HG02623 (cell line): ENCODE data around the gene SKP2.
"Not testable (repeated sequence)": the region's sequence is repeated elsewhere in the genome, so short reads cannot be mapped to it uniquely, and the experiment has no call there.

Experiments used
- ATAC-seq: cut with Tn5 transposase; IDR thresholded peaks from one replicate; pipeline ENCODE4 v1.9.1; 2021; ENCODE audit warnings: moderate library complexity; ENCODE audit not compliant: unreplicated experiment

The SKP2 gene

DNA sequence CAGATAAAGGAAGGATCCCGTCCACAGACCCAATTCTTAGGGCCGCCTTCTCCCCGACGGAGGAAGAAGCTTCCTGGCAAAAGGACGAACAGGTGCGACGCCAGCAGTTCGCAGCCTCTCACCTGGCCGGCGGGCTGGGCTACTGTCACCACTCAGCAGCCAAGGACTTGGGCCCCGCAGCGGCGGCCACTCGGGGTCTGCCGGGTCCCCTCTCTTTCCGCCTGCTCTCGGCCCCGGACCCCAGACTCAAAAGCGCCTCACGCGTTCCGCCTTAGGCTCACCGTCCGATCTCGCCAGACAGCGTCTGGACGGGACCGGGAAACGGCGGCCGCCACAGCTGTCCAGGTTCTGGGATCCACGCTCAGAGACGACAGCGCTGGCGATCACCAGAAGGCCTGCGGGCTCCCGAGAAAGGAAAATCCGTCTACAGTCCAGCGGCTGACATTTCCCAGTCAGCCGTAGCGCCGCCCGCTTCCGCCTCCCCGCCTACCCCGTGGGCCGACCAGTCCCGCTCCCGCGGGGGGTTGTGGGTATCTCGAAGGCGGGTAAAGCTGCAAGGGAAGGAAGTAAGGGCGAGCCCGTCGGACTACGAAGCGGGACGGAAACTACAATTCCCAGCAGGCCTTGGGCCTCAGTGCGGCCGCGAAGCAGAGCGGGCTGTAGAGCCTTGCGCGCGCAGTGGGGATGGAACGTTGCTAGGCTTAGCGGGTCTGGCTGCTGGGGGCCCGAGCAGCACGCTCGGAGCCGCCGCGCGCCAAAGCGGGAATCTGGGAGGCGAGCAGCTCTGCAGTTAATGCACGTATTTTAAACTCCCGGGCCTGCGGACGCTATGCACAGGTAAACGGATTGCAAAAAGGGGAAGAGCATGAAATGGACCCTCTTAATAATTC, at the start of gene SKP2, which contains the start of gene LMBRD2:
SKP2 (plus strand) TSS at position 678 of the 890 bp plus-strand sequence; CDS start at position 830, 152 bp downstream.
LMBRD2 (minus strand) TSS at position 454 of the 890 bp plus-strand sequence. CDS start 8,538 bp downstream, outside the sequence.
- ATAC-seq: peak; percentile 98

DNA sequence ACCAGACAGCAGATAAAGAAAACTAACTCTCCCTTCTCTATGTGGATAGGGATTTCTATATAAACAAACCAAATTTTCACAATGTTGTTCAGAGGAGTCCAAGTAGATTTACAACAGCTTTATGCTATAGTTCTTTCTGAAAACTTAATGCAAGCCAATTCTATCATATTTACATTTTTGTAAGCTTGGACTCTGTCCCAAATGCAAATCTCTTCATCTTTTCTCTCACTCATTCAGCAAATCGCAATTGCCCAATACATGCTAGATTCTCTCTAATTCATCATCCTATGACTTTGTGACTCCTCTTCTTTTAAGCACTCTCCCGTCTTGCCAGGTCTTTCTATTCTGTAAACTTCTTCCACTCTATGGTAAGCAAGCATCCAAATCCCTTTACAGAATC, 46.1 kb upstream of the SKP2 start:
- no peak for ATAC-seq

DNA sequence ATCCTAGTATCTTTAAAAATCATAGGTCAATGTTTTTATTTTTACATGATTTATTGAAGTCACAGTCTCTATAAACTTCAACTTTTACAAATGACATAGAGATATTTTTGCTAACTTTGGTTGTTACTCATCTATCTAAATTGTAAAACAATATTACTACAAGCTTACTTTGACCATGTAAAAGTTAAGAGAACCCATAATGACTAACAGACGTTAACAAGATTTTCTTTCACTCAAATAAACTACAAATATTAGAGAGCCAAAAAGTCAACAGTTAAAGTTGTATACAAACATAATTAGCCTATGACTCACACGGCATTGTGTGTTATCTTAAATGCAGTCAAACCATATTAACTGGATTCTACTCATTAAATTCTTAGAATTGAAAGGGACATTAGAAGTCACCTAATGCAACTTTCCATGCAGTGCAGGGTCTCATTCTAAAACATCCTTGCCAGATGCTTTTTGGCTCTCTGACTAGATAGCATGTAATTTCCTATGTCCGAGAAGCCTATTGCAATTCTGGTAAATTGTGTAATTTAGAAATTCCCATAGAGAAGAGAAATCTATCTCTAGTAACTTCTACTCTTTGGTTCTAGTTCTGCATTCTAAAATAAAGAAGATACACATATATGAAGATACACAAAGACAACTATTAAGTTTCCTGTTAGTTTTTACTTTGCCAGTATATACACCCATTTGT, 43.0 kb upstream of the SKP2 start:
- ATAC-seq: no peak

DNA sequence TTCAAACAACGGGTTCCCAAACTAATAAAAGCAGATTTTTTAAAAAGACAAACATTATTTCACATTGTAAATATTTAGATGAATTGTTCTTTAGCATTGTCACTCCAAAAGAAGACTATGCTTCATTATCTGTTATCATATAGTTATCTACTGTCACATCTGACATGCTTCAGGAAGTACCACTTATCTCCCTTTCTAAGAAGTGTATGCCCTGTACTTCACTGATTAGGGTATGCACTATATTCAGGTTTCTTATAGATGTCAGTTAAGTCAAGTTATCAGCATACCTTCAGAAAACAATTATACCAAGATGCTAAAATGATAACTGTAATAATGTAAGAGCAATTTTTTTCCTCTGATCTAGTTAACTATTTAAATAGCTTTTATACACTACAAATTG, 40.7 kb upstream of the SKP2 start:
- no peak for ATAC-seq

DNA sequence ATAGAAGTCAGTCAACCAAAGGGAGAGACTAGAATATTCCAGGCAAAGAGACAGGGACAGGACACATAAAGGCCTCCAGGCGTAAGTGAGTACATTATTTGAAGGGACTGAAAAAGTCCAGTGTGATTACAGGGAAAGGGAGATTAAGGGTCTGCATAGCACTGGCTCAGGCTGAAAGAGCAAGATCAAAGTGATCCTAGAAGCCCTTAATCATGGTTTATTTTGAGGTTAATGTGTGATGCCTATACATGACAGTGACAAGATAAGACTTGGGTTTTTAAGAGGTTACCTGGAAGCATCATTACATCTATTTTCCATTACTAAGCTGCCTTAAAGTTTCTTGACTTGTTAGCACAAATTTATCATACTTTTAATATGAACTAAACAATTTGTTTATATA, 26.0 kb upstream of the SKP2 start:
- no peak for ATAC-seq

DNA sequence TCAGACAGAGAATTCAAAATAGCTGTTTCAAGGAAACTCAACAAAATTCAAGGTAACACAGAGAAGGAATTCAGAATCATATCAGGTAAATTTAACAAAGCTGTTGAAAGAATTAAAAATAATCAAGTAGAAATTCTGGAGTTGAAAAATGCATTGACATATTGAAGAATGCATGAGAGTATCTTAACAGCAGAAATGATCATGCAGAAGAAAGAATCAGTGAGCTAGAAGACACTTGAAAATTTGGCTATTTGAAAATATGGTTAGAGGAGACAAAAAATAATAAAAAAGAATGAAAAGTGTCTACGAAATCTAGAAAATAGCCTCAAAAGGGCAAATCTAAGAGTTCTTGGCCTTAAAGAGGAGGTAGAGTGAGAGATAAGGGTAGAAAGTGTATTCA, 23.1 kb upstream of the SKP2 start:
- no peak for ATAC-seq

DNA sequence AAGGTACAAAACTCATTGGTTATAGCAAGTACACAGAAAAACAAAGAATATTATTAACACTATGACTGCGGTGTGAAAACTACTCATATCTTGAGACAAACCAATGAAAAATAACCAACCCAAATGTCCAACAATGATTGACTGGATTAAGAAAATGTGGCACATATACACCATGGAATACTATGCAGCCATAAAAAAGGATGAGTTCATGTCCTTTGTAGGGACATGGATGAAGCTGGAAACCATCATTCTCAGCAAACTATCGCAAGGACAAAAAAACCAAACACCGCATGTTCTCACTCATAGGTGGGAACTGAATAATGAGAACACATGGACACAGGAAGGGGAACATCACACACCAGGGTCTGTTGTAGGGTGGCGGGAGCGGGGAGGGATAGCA, 22.2 kb upstream of the SKP2 start:
- not testable (repeated sequence) for ATAC-seq

DNA sequence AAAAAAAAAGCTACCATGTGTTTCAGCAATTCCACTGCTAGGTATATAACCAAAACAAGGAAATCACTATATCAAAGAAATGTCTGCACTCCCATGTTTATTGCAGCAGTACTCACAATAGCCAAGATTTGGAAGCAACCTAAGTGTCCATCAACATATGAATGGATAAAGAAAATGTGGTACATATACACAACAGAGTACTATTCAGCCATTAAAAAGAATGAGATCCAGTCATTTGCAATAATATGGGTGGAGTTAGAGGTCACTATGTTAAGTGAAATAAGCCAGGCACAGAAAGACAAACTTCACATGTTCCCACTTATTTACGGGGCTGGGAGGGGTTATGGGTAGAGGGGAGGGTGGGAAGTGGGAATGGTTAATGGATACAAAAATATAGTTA, 18.9 kb upstream of the SKP2 start:
- not testable (repeated sequence) for ATAC-seq

DNA sequence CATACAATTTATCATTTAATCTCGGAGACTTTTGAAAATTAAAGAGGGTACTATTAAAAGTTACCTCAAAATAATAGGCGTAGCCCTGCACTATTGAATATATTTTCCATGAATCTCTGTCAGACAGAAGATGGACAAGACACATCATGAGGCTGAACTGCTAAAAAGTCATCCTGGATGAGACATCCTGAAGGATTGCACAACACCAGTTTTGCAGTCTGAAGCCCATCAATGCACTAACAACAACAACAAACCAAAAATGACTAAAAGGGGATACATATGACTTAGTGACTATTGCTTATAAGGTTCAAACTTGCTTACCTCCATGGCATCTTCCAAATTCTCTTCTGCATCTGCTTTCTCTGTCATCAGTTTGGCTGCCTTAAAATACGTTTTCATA, 15.9 kb upstream of the SKP2 start:
- ATAC-seq: no peak

DNA sequence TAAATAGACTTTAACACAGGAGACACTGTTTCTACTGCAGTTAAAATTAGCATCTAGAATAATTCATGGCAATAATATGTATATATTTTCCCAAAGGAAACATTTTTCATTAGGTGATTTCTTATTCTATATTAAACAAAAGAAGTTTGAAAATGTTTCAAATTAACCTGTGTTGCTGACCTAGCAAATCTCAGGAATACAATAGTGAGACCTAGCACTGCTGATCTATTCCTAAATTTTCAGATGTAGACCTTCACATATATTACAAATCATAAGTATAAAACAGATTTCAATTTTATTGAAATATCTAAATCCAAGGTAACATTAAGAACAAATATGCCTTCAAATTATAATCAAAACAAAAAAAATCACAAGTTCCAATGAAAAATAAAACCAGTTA, 15.3 kb upstream of the SKP2 start:
- ATAC-seq: no peak

DNA sequence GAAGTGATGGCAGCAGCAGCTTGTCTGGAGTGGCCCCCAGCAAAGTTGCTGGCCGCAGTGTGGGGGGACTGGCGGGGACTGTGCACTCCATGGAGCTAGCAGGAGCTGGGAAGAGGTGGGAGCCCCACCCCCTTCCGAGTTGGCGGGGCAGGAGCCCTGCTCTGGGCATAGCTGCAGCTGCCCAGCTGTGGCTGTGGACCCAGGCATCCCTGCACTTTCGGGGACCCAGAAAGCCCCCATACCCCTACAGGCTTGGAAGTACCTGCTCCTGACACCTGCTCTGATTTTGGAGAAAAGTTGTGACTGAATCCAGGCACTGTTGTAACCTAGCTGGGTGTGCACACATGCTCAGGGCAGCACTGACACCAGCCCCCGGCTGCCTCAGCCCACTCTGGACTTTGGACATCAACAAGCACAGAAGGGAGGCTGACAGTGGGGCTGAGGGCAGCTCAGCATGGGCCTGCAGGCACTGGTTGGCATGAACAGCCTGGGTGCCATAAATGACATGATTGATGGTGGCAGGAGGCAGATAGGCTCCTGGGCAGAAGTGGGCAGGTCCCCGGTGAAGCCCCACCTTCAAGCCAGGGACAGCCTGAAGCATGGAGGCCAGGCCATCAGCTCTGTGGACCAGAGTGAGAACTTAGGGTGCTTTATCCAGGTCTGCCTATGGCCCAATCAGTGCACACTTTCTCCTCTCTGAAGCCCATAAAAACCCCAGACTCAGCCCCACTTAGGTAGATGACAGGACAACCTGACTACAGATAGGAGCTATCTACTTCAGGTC, 12.8 kb upstream of the SKP2 start:
- no peak for ATAC-seq

DNA sequence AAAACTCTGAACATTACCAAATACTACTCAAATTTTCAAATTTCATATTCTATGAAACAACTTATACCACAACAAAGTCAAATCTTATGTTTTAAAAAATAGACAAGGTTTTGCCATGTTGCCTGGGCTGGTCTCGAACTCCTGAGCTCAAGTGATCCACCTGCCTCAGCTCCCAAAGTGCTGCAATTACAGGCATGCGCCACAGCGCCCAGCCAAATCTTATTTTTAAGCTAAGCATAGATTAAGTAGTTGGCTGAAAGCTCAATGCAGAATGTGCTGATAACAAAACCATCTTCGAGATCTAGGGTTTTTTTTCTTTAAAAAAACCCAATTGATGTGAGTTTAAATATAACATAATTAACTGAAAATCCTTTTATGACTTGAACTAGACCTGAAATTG, 6.6 kb upstream of the SKP2 start:
- no peak for ATAC-seq

DNA sequence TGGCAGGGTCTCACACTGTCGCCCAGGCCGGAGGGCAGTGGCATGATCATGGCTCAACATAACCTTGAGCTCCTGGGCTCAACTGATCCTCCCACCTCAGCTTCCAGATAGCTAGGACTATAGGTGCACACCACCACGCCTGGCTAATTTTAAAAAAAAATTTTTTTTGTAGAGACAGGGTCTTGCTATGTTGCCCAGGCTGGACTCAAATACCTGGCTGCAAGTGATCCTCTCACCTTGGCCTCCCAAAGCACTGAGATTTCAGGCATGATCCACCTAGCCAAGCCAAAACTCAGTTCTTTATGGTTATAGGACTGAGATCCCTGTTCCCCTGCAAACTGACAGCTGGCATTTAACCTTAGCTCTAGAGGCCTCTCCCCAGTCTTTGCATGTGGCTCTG, 5.5 kb upstream of the SKP2 start:
- no peak for ATAC-seq

DNA sequence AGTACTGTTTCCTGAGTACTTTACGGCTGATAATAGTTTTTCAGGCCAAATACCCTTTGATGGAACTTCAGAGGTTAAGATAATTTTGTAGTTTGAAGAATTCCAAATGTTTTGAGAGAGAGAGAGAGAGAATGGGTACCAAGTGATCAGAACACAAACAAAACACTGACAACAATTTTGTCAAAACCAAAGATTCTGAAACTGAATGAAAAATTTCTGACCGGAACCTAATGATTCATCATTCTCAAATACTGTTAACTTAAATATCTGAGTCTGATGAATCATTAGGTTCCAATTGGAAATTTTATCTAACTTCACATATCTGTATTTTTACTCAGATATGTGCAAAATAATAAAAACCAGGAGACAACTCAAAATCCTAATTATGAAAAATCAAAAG, 4.2 kb upstream of the SKP2 start:
- ATAC-seq: no peak

DNA sequence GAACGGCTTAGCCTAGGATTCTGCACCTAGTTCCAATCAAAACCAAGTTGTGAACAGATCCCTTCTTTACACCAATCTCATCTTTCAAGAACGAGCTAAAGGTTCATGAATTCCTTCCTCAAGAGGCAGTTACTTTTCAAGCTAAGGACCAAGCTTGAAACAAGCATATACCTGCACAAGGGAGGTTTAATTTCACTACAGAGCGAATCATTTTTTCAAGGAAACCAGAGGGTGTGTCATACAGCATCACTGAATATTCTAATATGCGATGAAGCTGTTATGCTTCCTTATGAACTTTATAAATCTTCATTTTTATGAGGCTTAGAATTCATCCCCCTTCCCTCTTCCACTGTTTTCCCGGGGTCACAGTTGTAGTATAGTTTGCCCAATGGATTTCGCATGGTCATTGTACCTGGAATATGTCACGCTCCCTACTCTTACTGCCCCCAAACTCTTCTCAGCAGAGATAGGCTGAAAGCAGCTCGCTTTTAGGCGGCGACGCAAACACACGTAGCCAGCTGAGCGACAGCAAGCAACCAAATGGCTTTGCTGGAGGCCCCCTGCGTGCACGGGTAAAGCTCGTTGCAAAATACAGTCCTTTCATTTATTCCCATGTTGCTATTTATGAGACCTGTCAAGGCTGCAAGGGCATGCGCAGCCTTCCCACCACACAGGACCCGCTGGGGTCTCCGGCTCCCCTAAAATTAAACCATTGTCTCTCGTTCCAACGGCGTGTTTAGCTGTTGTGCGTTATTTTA, 1.1 kb upstream of the SKP2 start:
- peak; percentile 25 for ATAC-seq

DNA sequence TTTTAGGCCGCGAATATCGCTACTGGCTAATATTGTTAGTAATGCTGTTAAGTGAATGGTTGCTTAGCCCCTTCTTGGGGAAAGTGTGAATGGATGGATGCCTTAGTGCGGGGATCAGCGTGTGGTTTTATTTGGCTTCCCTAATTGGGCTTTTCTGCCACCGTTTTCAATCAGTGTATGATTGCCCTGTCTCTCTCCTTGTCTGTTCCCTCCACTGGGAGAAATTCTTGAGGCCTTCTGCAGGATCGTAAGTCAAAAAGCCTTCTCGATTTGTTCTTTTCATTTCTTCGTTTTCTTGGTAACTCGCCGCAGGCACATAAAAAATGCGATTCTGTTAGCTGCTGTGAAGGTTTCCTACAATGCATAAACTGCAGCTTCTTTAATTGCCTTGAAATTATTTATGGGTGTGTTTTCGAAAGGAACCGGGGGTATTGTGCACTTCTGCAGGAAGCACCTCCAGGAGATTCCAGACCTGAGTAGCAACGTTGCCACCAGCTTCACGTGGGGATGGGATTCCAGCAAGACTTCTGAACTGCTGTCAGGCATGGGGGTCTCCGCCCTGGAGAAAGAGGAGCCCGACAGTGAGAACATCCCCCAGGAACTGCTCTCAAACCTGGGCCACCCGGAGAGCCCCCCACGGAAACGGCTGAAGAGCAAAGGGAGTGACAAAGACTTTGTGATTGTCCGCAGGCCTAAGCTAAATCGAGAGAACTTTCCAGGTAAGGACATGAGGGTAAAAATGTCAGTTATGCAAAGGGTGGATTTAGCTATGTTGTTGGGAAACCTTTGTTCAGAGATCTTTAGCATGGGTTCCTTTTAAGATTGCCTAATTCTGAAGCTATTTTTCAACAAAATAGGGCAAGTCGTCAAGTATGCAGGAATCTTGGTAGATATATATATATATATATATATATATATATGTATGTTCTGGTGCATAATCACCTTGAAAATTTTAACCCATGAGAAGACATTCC, 700 bp downstream of the SKP2 start:
- peak; percentile 0 for ATAC-seq

DNA sequence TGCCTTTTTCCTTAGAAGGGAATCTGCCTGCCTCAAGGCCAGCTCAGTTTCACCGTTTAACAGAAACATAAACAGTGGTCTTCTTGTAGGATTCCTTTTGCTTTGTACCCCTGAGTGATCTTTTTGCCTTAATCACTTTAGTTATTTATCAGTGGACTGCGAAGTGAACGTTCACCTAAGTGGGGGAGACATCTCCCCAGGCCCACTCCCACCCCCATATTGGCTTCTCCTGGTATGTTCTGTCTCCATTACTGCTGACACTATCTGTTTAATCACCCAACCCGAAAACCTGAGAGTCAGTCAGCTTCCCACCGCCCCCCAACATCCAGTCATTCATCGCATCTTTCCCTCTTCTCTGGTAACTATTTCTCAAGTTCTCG, 1.4 kb downstream of the SKP2 start:
- ATAC-seq: no peak

DNA sequence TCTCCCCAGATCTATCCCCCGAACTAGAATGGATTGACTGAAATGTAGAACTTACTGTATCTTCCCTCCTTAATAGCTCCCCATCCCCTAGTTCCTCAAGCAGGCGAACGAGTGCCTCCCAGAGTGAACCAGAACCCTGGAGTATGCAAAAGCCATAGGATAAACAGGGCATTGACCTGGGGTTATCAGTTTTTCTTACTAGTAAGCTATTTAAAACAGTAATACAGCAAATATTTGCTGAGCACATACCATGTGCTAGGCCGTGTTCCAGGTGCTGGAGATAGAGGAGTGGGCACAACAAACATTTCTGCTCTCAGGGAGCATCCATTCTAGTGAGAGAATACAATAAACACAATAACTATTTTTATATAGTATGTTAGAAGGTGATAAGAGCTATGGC, 1.8 kb downstream of the SKP2 start:
- no peak for ATAC-seq

DNA sequence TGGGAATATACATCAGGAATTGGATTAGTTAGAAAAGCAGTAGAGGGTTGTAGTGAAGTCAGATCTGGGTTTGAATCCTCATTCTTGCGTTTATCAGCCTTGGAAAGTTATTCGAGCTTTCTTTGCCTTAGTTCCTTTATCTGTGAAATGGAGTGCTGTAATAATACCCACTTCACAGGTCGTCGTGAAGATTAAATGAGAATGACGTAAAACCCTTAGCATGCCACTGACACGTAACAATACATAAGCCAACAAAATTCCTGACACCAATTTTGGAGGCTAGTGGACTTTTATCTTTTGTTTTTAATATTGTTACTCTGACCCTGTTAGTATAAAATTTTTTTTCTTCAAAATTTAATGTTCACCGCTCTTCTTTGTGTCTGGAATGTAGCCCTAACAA, 3.4 kb downstream of the SKP2 start:
- no peak for ATAC-seq
